Esophagus muscularis mucosa (tissue), 4 donors: ENCODE measurements around the gene KLC3. TPM values are rescaled to one million over a fixed set of nuclear protein-coding genes. Genes with fewer than 3 reads are reported as not detected.
"Not testable (repeated sequence)": the region's sequence is repeated elsewhere in the genome, so short reads cannot be mapped to it uniquely, and the experiment has no call there.

Source experiments
- DNase-seq: peaks from one replicate; pipeline ENCODE4 v3.0.0-alpha.2; 2017; ENCODE audit errors: extremely low spot score
- H3K27ac ChIP-seq, 4 donors: fragments of 200-600 bp; sonication (generic); replicated peaks in 1 of 4; 1 replicate in 3 of 4; 2 replicates in 1 of 4; pipeline ENCODE4 v1.5.1; 2016 to 2019; ENCODE audit warnings: mild to moderate bottlenecking in 1 of 4
- H3K27me3 ChIP-seq, 4 donors: fragments of 200-600 bp; sonication (generic); one replicate each; pipeline versions ENCODE4 v1.5.1 to v1.6.0; 2016 to 2019
- H3K36me3 ChIP-seq, 4 donors: fragments of 200-600 bp; sonication (generic); one replicate each; pipeline ENCODE4 v1.5.1; 2016 to 2019
- H3K4me1 ChIP-seq, 4 donors: fragments of 200-600 bp; sonication (generic); one replicate each; pipeline ENCODE4 v1.5.1; 2016 to 2019
- H3K4me3 ChIP-seq, 4 donors: fragments of 200-600 bp; sonication (generic); 1 replicate in 2 of 4; 2 replicates in 2 of 4; pipeline ENCODE4 v1.5.1; 2016 to 2019; ENCODE audit warnings: mild to moderate bottlenecking in 4 of 4, moderate library complexity in 1 of 4
- H3K9me3 ChIP-seq, 4 donors: fragments of 200-600 bp; sonication (generic); 1 replicate in 3 of 4; 2 replicates in 1 of 4; pipeline ENCODE4 v1.5.1; 2016 to 2019
- EP300 ChIP-seq: sonication (generic); formaldehyde crosslinking; IDR thresholded peaks from one replicate; pipeline ENCODE4 v1.6.1; 2017; ENCODE audit warnings: antibody characterized with exemption
- POLR2A ChIP-seq: fragments of 450-650 bp; IDR thresholded peaks from one replicate; pipeline ENCODE4 v1.6.1; 2017; ENCODE audit warnings: antibody characterized with exemption, moderate library complexity, mild to moderate bottlenecking, low read depth
- POLR2AphosphoS5 ChIP-seq, 2 donors: sonication (generic); formaldehyde crosslinking; IDR thresholded peaks; one replicate each; pipeline ENCODE4 v1.6.1; 2017; ENCODE audit warnings: antibody characterized with exemption in 2 of 2
- WGBS: methylation state at CpG from one replicate; pipeline ENCODE4 v1.1.5; 2018; 5-methylcytosine and 5-hydroxymethylcytosine counted together
- intact Hi-C: fragments of 100-400 bp; cut with DNase I; formaldehyde crosslinking; loops from one replicate; pipeline ENCODE4 v1.15.1; 2023
- total RNA-seq, 4 donors: library from RNA; depleted of rRNA; stranded (reverse); fragments of >200 nt; gene quantifications; one replicate each; pipeline versions ENCODE4 v1.1.0 to v1.2.1, GENCODE V29; 2016
- TF ChIP-seq, protein P1 (sequence below), 3 experiments: fragments of 200-600 bp in 2 of 3; fragments of 450-650 bp in 1 of 3; sonication (generic) in 2 of 3; IDR thresholded peaks; one replicate each; pipeline ENCODE4 v1.5.1; 2017 to 2019; ENCODE audit warnings: antibody characterized with exemption in 3 of 3, mild to moderate bottlenecking in 2 of 3, moderate library complexity in 1 of 3

Gene KLC3
- total RNA-seq, 4 donors from 2014 or later = not detected

DNA sequence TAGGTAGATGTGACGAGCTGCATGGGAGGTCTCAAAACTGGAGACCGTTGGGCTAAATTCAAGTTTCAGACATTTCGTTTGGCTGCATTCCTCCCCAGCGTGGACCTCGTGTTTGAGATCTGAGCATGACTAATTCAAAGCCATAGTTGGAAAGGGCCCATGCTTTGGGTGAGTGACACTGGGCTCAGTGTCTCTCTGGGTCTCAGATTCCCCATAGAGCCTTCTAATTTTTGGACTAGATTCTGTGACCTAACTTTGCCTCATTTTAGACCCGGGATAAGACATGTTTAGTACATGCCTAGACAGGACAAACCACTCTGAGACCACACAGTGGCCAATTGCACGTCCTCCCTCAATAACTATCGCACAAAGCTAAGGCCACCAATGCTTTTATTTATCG is 34.5 kb upstream of the KLC3 start:
- no peak overlapping the region for H3K4me3 ChIP-seq
- H3K27me3 ChIP-seq = peaks cover 0 to 12% (median 0%) of the 10 kb centered on the region in 4 donors
- H3K9me3 ChIP-seq = no peaks in the 10 kb centered on the region
- peaks cover 0 to 13% (median 6%) of the 10 kb centered on the region in 4 donors for H3K4me1 ChIP-seq
- no peak for TF ChIP-seq POLR2AphosphoS5 (IDR thresholded peaks at IDR 0.05)
- TF ChIP-seq EP300 = no peak
- no peak for TF ChIP-seq POLR2A
- TF ChIP-seq, protein P1, sequence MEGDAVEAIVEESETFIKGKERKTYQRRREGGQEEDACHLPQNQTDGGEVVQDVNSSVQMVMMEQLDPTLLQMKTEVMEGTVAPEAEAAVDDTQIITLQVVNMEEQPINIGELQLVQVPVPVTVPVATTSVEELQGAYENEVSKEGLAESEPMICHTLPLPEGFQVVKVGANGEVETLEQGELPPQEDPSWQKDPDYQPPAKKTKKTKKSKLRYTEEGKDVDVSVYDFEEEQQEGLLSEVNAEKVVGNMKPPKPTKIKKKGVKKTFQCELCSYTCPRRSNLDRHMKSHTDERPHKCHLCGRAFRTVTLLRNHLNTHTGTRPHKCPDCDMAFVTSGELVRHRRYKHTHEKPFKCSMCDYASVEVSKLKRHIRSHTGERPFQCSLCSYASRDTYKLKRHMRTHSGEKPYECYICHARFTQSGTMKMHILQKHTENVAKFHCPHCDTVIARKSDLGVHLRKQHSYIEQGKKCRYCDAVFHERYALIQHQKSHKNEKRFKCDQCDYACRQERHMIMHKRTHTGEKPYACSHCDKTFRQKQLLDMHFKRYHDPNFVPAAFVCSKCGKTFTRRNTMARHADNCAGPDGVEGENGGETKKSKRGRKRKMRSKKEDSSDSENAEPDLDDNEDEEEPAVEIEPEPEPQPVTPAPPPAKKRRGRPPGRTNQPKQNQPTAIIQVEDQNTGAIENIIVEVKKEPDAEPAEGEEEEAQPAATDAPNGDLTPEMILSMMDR (IDR thresholded peaks at IDR 0.05) = no peak
- no peak for DNase-seq
- H3K27ac ChIP-seq = no peak overlapping the region
- intact Hi-C loops = no loop called here
- 52% methylated on average over 9 of the region's 9 CpGs for WGBS
- H3K36me3 ChIP-seq = peaks cover 0 to 27% (median 13%) of the 10 kb centered on the region in 4 donors

- no peak for TF ChIP-seq POLR2A
- TF ChIP-seq EP300 = no peak
- TF ChIP-seq, protein P1 (IDR thresholded peaks at IDR 0.05) = no peak
- TF ChIP-seq POLR2AphosphoS5 (IDR thresholded peaks at IDR 0.05) = no peak
Measured at GRCh38 chr19:45306518-45307027, 34.0 kb upstream of the KLC3 start.

GRCh38 chr19:45307361-45307760 is 33.2 kb upstream of the KLC3 start:
- peaks cover 0 to 28% (median 7%) of the 10 kb centered on the region in 4 donors for H3K36me3 ChIP-seq
- intact Hi-C loops = no loop called here
- H3K27me3 ChIP-seq = peaks cover 0 to 12% (median 0%) of the 10 kb centered on the region in 4 donors
- 94% methylated on average over 18 of the region's 19 CpGs for WGBS
- peaks cover 0 to 13% (median 6%) of the 10 kb centered on the region in 4 donors for H3K4me1 ChIP-seq
- DNase-seq = no peak
- TF ChIP-seq EP300 (no peak), POLR2A (no peak), POLR2AphosphoS5 (IDR thresholded peaks at IDR 0.05) (no peak)
- TF ChIP-seq, protein P1 (IDR thresholded peaks at IDR 0.05) = no peak
- no peak overlapping the region for H3K27ac ChIP-seq
- H3K9me3 ChIP-seq = no peaks in the 10 kb centered on the region
- H3K4me3 ChIP-seq = no peak overlapping the region

More at GRCh38 chr19:45306518-45307027, 34.0 kb upstream of the KLC3 start:
- no peak for DNase-seq
- Histone ChIP-seq H3K36me3 (peaks cover 0 to 29% (median 12%) of the 10 kb centered on the region in 4 donors), H3K9me3 (no peaks in the 10 kb centered on the region), H3K27me3 (peaks cover 0 to 12% (median 0%) of the 10 kb centered on the region in 4 donors), H3K4me3 (no peak overlapping the region), H3K4me1 (peaks cover 0 to 13% (median 6%) of the 10 kb centered on the region in 4 donors), H3K27ac (no peak overlapping the region)
- 87% methylated on average over 7 of the region's 18 CpGs for WGBS
- intact Hi-C loops = no loop called here

DNA sequence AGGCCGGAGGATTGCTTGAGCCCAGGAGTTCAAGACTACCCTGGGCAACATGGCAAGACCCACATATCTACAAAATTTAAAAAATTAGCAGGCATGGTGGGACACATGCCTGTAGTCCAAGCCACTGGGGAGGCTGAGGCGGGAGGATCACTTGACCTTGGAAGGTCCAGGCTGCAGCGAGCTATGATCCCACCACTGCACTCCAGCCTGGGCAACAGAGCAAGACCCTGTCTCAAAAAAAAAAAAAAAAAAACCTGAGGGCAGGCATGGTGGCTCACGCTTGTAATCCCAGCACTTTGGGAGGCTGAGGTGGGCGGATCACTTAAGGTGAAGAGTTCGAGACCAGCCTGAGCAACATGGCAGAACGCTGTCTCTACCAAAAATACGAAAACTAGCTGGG is 31.2 kb upstream of the KLC3 start:
- WGBS = 90% methylated on average over 8 of the region's 8 CpGs
- H3K27me3 ChIP-seq = peaks cover 0 to 12% (median 0%) of the 10 kb centered on the region in 4 donors
- H3K36me3 ChIP-seq = peaks cover 0 to 30% (median 0%) of the 10 kb centered on the region in 4 donors
- H3K27ac ChIP-seq, H3K9me3 ChIP-seq, intact Hi-C loops, DNase-seq, H3K4me3 ChIP-seq: not testable (repeated sequence)
- H3K4me1 ChIP-seq = peaks cover 0 to 13% (median 6%) of the 10 kb centered on the region in 4 donors

- Histone ChIP-seq H3K4me3 (no peak overlapping the region), H3K9me3 (no peaks in the 10 kb centered on the region), H3K4me1 (peaks cover 0 to 4% (median 2%) of the 10 kb centered on the region in 4 donors), H3K27me3 (peaks cover 0 to 20% (median 0%) of the 10 kb centered on the region in 4 donors), H3K36me3 (peaks cover 0 to 40% (median 0%) of the 10 kb centered on the region in 4 donors), H3K27ac (no peak overlapping the region)
- no peak for TF ChIP-seq POLR2AphosphoS5 (IDR thresholded peaks at IDR 0.05)
- TF ChIP-seq, protein P1 (IDR thresholded peaks at IDR 0.05) = no peak
- no peak for TF ChIP-seq EP300
- TF ChIP-seq POLR2A = no peak
- intact Hi-C loops = no loop called here
- 43% methylated on average over 6 of the region's 18 CpGs for WGBS
- DNase-seq = no peak
Measured at GRCh38 chr19:45311621-45312020, 28.9 kb upstream of the KLC3 start.

- H3K4me1 ChIP-seq, H3K4me3 ChIP-seq, H3K9me3 ChIP-seq, DNase-seq, H3K27ac ChIP-seq, intact Hi-C loops: not testable (repeated sequence)
- peaks cover 0 to 19% (median 0%) of the 10 kb centered on the region in 4 donors for H3K27me3 ChIP-seq
- 93% methylated on average over 14 of the region's 14 CpGs for WGBS
- H3K36me3 ChIP-seq = peaks cover 0 to 40% (median 0%) of the 10 kb centered on the region in 4 donors
Measured at GRCh38 chr19:45312285-45312684, 28.3 kb upstream of the KLC3 start.
